H1 (cell line): ENCODE data around the gene ZNF132. TPM values are rescaled to one million over a fixed set of nuclear protein-coding genes. Genes with fewer than 3 reads are reported as not detected.

Experiments used
- CTCF ChIA-PET: fragments of 300-600 bp; sonication (Branson Sonifier 250); formaldehyde crosslinking; loops from one replicate; lab custom pipeline; 2021; ENCODE audit not compliant: partially characterized antibody; lab: Charles Lee
- POLR2A ChIA-PET: fragments of 300-600 bp; sonication (Branson Sonifier 250); formaldehyde crosslinking; loops from one replicate; lab custom pipeline; 2021; ENCODE audit warnings: inconsistent platforms; ENCODE audit not compliant: partially characterized antibody; lab: Charles Lee
- DNase-seq, 2 experiments: peaks; one replicate each; pipeline versions ENCODE4 v3.0.0 to v3.0.0-alpha.2; 2010 to 2022; ENCODE audit warnings: low spot score in 2 of 2, low read depth in 1 of 2, mixed read lengths in 1 of 2
- FAIRE-seq: peaks from 2 replicates; lab custom pipeline; 2011; peaks lifted over from hg19 to GRCh38; lab: Jason Lieb, UNC
- H2AFZ ChIP-seq: 2 replicates; pipeline ENCODE4 v1.8.1; 2012; ENCODE audit warnings: low read length, inconsistent platforms
- H2AK5ac ChIP-seq: 2 replicates; pipeline ENCODE4 v1.6.1; 2013; ENCODE audit warnings: low read depth, low read length
- H2BK120ac ChIP-seq: replicated peaks from 2 replicates; pipeline ENCODE3; 2013; ENCODE audit warnings: low read depth, low read length, inconsistent platforms
- H2BK12ac ChIP-seq: 2 replicates; pipeline ENCODE4 v1.6.1; 2013; ENCODE audit warnings: low read depth, low read length
- H2BK15ac ChIP-seq: 2 replicates; pipeline ENCODE4 v1.6.1; 2013; ENCODE audit warnings: low read length
- H2BK20ac ChIP-seq: 2 replicates; pipeline ENCODE4 v1.6.1; 2013; ENCODE audit warnings: low read length
- H2BK5ac ChIP-seq: 2 replicates; pipeline ENCODE4 v1.6.1; 2013; ENCODE audit warnings: low read depth, low read length
- H3K14ac ChIP-seq: 2 replicates; pipeline ENCODE4 v1.6.1; 2013; ENCODE audit warnings: inconsistent platforms; ENCODE audit not compliant: insufficient read length
- H3K18ac ChIP-seq: 2 replicates; pipeline ENCODE4 v1.6.1; 2013; ENCODE audit warnings: low read length; ENCODE audit errors: extremely low read depth
- H3K23ac ChIP-seq: 2 replicates; pipeline ENCODE4 v1.6.1; 2013; ENCODE audit warnings: inconsistent platforms; ENCODE audit not compliant: insufficient read length
- H3K23me2 ChIP-seq: 2 replicates; pipeline ENCODE4 v1.6.1; 2013; ENCODE audit warnings: low read depth, low read length
- H3K27ac ChIP-seq: 2 replicates; pipeline ENCODE4 v1.6.1; 2011; ENCODE audit warnings: low read depth, low read length, inconsistent platforms
- H3K27me3 ChIP-seq, 4 experiments: replicated peaks in 1 of 4; 1 replicate in 1 of 4; 2 replicates in 3 of 4; pipeline versions ENCODE4 v1.6.1 to v1.8.1; 2011 to 2013; ENCODE audit warnings: low read length in 3 of 4, mild to moderate bottlenecking in 3 of 4, inconsistent platforms in 2 of 4, mixed read lengths in 2 of 4, moderate library complexity in 1 of 4; ENCODE audit not compliant: control insufficient read depth in 3 of 4, insufficient read depth in 3 of 4; ENCODE audit errors: extremely low read depth in 1 of 4
- H3K36me3 ChIP-seq, 4 experiments: 2 replicates each; pipeline versions ENCODE4 v1.6.1 to v1.8.1; 2011 to 2013; ENCODE audit warnings: mild to moderate bottlenecking in 4 of 4, low read length in 3 of 4, moderate library complexity in 2 of 4, control low read depth in 1 of 4, inconsistent platforms in 1 of 4; ENCODE audit not compliant: insufficient read depth in 4 of 4, control insufficient read depth in 2 of 4
- H3K4ac ChIP-seq: replicated peaks from 2 replicates; pipeline ENCODE3; 2013; ENCODE audit warnings: low read length, low read depth, mixed read lengths, inconsistent platforms; ENCODE audit not compliant: insufficient read length
- H3K4me1 ChIP-seq, 4 experiments: replicated peaks in 1 of 4; 1 replicate in 1 of 4; 2 replicates in 3 of 4; pipeline versions ENCODE4 v1.6.1 to v1.8.1; 2011 to 2013; ENCODE audit warnings: low read length in 3 of 4, inconsistent platforms in 2 of 4, mixed read lengths in 1 of 4; ENCODE audit not compliant: insufficient read depth in 4 of 4, control insufficient read depth in 3 of 4
- H3K4me2 ChIP-seq, 2 experiments: 2 replicates each; pipeline versions ENCODE4 v1.6.1 to v1.8.1; 2011 to 2013; ENCODE audit warnings: low read depth in 2 of 2, low read length in 2 of 2, control low read depth in 1 of 2, inconsistent platforms in 1 of 2, mild to moderate bottlenecking in 1 of 2; ENCODE audit not compliant: insufficient read depth in 1 of 2
- H3K4me3 ChIP-seq, 4 experiments: fragments of 200-600, 300-600 bp in 1 of 4; sonication (generic), shearing (Covaris generic), sonication (Bioruptor Twin) in 1 of 4; 2 replicates each; pipeline versions ENCODE4 v1.5.1 to v1.8.1; 2011 to 2016; ENCODE audit warnings: low read length in 4 of 4, low read depth in 3 of 4, control low read depth in 2 of 4, inconsistent platforms in 2 of 4, mild to moderate bottlenecking in 2 of 4, mixed read lengths in 1 of 4, moderate library complexity in 1 of 4; ENCODE audit not compliant: insufficient read depth in 2 of 4; ENCODE audit errors: extremely low read depth in 1 of 4
- H3K56ac ChIP-seq: replicated peaks from 2 replicates; pipeline ENCODE3; 2013; ENCODE audit warnings: low read depth, mild to moderate bottlenecking, mixed read lengths, low read length, inconsistent platforms; ENCODE audit not compliant: insufficient read length
- H3K79me1 ChIP-seq: 2 replicates; pipeline ENCODE4 v1.6.1; 2013; ENCODE audit warnings: low read depth, low read length, control low read depth
- H3K79me2 ChIP-seq, 2 experiments: 2 replicates each; pipeline versions ENCODE4 v1.6.1 to v1.8.1; 2012 to 2013; ENCODE audit warnings: low read length in 2 of 2, mild to moderate bottlenecking in 2 of 2, inconsistent platforms in 1 of 2; ENCODE audit not compliant: insufficient read depth in 2 of 2, control insufficient read depth in 1 of 2
- H3K9ac ChIP-seq, 4 experiments: replicated peaks in 1 of 4; 1 replicate in 1 of 4; 2 replicates in 3 of 4; pipeline versions ENCODE4 v1.6.1 to v1.8.1; 2011 to 2013; ENCODE audit warnings: low read depth in 3 of 4, low read length in 3 of 4, control low read depth in 2 of 4, mild to moderate bottlenecking in 2 of 4, moderate library complexity in 2 of 4, inconsistent platforms in 1 of 4; ENCODE audit errors: extremely low read depth in 1 of 4
- H3K9me3 ChIP-seq, 2 experiments: 2 replicates each; pipeline versions ENCODE4 v1.6.1 to v1.8.1; 2012 to 2013; ENCODE audit warnings: mild to moderate bottlenecking in 2 of 2, moderate library complexity in 2 of 2, control low read depth in 1 of 2, inconsistent platforms in 1 of 2, low read depth in 1 of 2, low read length in 1 of 2, mixed read lengths in 1 of 2; ENCODE audit not compliant: insufficient read depth in 2 of 2
- H4K20me1 ChIP-seq, 2 experiments: replicated peaks in 1 of 2; 2 replicates each; pipeline versions ENCODE3 to v1.8.1; 2011 to 2013; ENCODE audit warnings: inconsistent platforms in 2 of 2, low read length in 2 of 2, mild to moderate bottlenecking in 1 of 2; ENCODE audit not compliant: insufficient read depth in 2 of 2, control insufficient read depth in 1 of 2
- H4K5ac ChIP-seq: 2 replicates; pipeline ENCODE4 v1.6.1; 2013; ENCODE audit warnings: low read length, low read depth, mixed read lengths, inconsistent platforms; ENCODE audit not compliant: insufficient read length
- H4K8ac ChIP-seq: 2 replicates; pipeline ENCODE4 v1.8.0; 2013; ENCODE audit warnings: mild to moderate bottlenecking, moderate library complexity, low read length, inconsistent platforms; ENCODE audit not compliant: insufficient read depth; ENCODE audit errors: extremely low read depth
- H4K91ac ChIP-seq: replicated peaks from 2 replicates; pipeline ENCODE3; 2013; ENCODE audit warnings: low read length, mixed read lengths, inconsistent platforms; ENCODE audit not compliant: insufficient read length
- CTCF ChIP-seq, 3 experiments: IDR thresholded peaks; 1 replicate in 2 of 3; 2 replicates in 1 of 3; pipeline versions ENCODE4 v1.5.1 to v1.6.1; 2011; ENCODE audit warnings: low read length in 3 of 3, mild to moderate bottlenecking in 3 of 3, inconsistent platforms in 2 of 3, low read depth in 1 of 3, moderate library complexity in 1 of 3; ENCODE audit not compliant: insufficient read depth in 1 of 3; ENCODE audit errors: control extremely low read depth in 1 of 3
- KDM5A ChIP-seq: fragments of 200-600 bp; IDR thresholded peaks from 2 replicates; pipeline ENCODE4 v1.7.1; 2012; ENCODE audit warnings: mild to moderate bottlenecking, low read length, inconsistent platforms, mixed read lengths
- PHF8 ChIP-seq: fragments of 200-600 bp; sonication (generic); conservative IDR thresholded peaks from 2 replicates; pipeline ENCODE4 v1.7.1; 2012; ENCODE audit warnings: low read depth, mild to moderate bottlenecking, inconsistent platforms, low read length, moderate library complexity
- SAP30 ChIP-seq: fragments of 300-600 bp; sonication (generic); IDR thresholded peaks from 2 replicates; pipeline ENCODE4 v1.7.1; 2012; ENCODE audit warnings: low read length, moderate library complexity, mild to moderate bottlenecking, inconsistent platforms; ENCODE audit not compliant: insufficient read depth, insufficient replicate concordance
- SP4 ChIP-seq: IDR thresholded peaks from 2 replicates; pipeline ENCODE4 v1.6.1; 2012; ENCODE audit warnings: low read length, inconsistent platforms
- WGBS, 2 experiments: shearing (Covaris generic) in 1 of 2; methylation state at CpG; one replicate each; pipeline versions ENCODE4 v1.1.6 to v1.1.7; 2013 to 2015; ENCODE audit warnings: low lambda C conversion rate in 2 of 2, mixed read lengths in 2 of 2, inconsistent platforms in 1 of 2, low coverage in 1 of 2, missing lambda C conversion rate in 1 of 2; ENCODE audit not compliant: insufficient replicate concordance in 2 of 2, insufficient coverage in 1 of 2, insufficient read length in 1 of 2; ENCODE audit errors: extremely low coverage in 1 of 2, missing lambda C conversion rate in 1 of 2; 5-methylcytosine and 5-hydroxymethylcytosine counted together
- polyA plus RNA-seq, 7 experiments: library from polyadenylated mRNA; depleted of rRNA in 3 of 7; stranded (reverse) in 5 of 7; unstranded in 2 of 7; fragments of >200 nt in 5 of 7; fragments of 200-250 nt in 2 of 7; gene quantifications; 1 replicate in 5 of 7; 2 replicates in 1 of 7; 4 replicates in 1 of 7; pipeline versions ENCODE4 v1.2.1 to v1.2.3, GENCODE V29; 2011 to 2013; ENCODE audit warnings: missing spikeins in 2 of 7, mixed read lengths in 2 of 7
- total RNA-seq: library from RNA; stranded (reverse); fragmentation: NEBNext Ultra II Directional; extraction: Animal tissue kit (Norgen Biotek cat#: 25700); gene quantifications from 2 replicates; pipeline ENCODE4 v1.2.1, GENCODE V29; 2021

Gene ZNF132
- total and polyA plus RNA-seq, 2 of the 8 experiments (the other 6 are each of a cell fraction or from before 2014, with no cell fraction given), result 0.89 to 1.9 TPM

- H3K56ac ChIP-seq, result peak overlapping the region; percentile 27
- H4K20me1 ChIP-seq, result peaks cover 11 to 15% of the 10 kb centered on the region in 2 experiments
- peak overlapping the region; percentile 29 for H4K91ac ChIP-seq
- peak overlapping the region; percentile 60 for H3K27ac ChIP-seq
- no peak overlapping the region for H2BK20ac ChIP-seq
- H4K5ac ChIP-seq, result no peak overlapping the region
- no peak overlapping the region for H2BK120ac ChIP-seq
- peaks cover 19% of the 10 kb centered on the region for H3K23me2 ChIP-seq
- peak overlapping the region; percentile 60 to 80 (median 72) for H3K9ac ChIP-seq
- no peak overlapping the region; the same call in 1 of the 2 replicates for H4K8ac ChIP-seq
- peaks cover 4% of the 10 kb centered on the region; the same call in 1 of the 2 replicates for H3K79me1 ChIP-seq
- peak overlapping the region; percentile 19 for H3K4ac ChIP-seq
- H3K4me2 ChIP-seq, result peak overlapping the region; percentile 95 to 99
- no peak overlapping the region for H2AK5ac ChIP-seq
- no peak overlapping the region for H3K14ac ChIP-seq
- H3K36me3 ChIP-seq, result peaks cover 9 to 35% (median 24%) of the 10 kb centered on the region in 4 experiments
- H3K4me3 ChIP-seq, result peak overlapping the region; percentile 82 to 99 (median 92)
- H3K18ac ChIP-seq, result no peak overlapping the region
- 15% methylated on average over 39 of the region's 39 CpGs; no CpG with 5 or more reads in 1 of the 2 experiments for WGBS, 2 experiments
- H3K4me1 ChIP-seq, result peaks cover 0 to 15% (median 9%) of the 10 kb centered on the region in 4 experiments; a peak in 6 of 7 replicates
- H3K23ac ChIP-seq, result no peak overlapping the region
- H2AFZ ChIP-seq, result no peak overlapping the region
- TF ChIP-seq PHF8 (peak; percentile 60; the same call in 1 of the 2 replicates), KDM5A (peak; percentile 29; the same call in 1 of the 2 replicates), SAP30 (peak; percentile 41), SP4 (no peak), CTCF (IDR thresholded peaks at IDR 0.05; ENCODE audit: control extremely low read depth in 1 of 3, insufficient read depth in 1 of 3, low read depth in 1 of 3, low read length in 3 of 3) (peak in 2 of 3 experiments; percentile 8 to 22; a peak in 1 of 4 replicates)
- no peaks in the 10 kb centered on the region for H3K27me3 ChIP-seq
- 0 out of 2 replicates have a peak overlapping the region, but pooled peaks have one; percentile 1 for H2BK5ac ChIP-seq
- H2BK15ac ChIP-seq, result no peak overlapping the region
- H3K9me3 ChIP-seq, result no peaks in the 10 kb centered on the region
- ChIA-PET POLR2A (interaction anchor here (0.7 to 5.8 kb wide), 13 partner anchors 8 to 167 kb away, joined by 3 to 78 read pairs (median 6); partner anchors contain the start of genes CHMP2A, RNF225, ZBTB45 and ZNF497), CTCF (interaction anchor here (0.6 kb wide), 1 partner anchor 10 kb away, joined by 3 read pairs; no protein-coding TSS in a partner anchor)
- DNase-seq (no peak), FAIRE-seq (no peak)
- no peak overlapping the region for H2BK12ac ChIP-seq
- peaks cover 6 to 40% of the 10 kb centered on the region in 2 experiments for H3K79me2 ChIP-seq
Observed at GRCh38 chr19:58387338-58388174, 52.4 kb downstream of the ZNF132 start.
